ENCODE data around the gene INSIG2.

INSIG2 gene

GRCh38 chr2:118095610-118096009 is 7.3 kb downstream of the INSIG2 start:
- Histone ChIP-seq H3K9ac (ENCODE audit: low read length) (no peak overlapping the region), H3K4me1 (ENCODE audit: insufficient read depth, low read length, severe bottlenecking) (peaks cover 2% of the 10 kb centered on the region), H3K27ac (ENCODE audit: low read depth, low read length, poor library complexity, severe bottlenecking) (no peak overlapping the region), H4K20me1 (ENCODE audit: insufficient read depth, low read length) (no peaks in the 10 kb centered on the region), H3F3A (ENCODE audit: insufficient read depth, low read length) (no peaks in the 10 kb centered on the region), H3K4me3 (ENCODE audit: low read depth, low read length, poor library complexity, severe bottlenecking) (no peak overlapping the region), H3K9me2 (ENCODE audit: low read depth, low read length) (no peaks in the 10 kb centered on the region), H2AFZ (ENCODE audit: low read length) (no peak overlapping the region), H3K36me3 (ENCODE audit: insufficient read depth, low read length) (peaks cover 7% of the 10 kb centered on the region; the same call in 1 of the 2 replicates), H3K4me2 (ENCODE audit: low read length) (no peak overlapping the region), H3K27me3 (ENCODE audit: insufficient read depth, low read length) (no peaks in the 10 kb centered on the region), H3K79me2 (ENCODE audit: insufficient read depth, low read length) (peaks cover 13% of the 10 kb centered on the region; the same call in 1 of the 2 replicates), H3K9me3 (ENCODE audit: low read length) (no peaks in the 10 kb centered on the region)
- TF ChIP-seq EZH2 (IDR thresholded peaks at IDR 0.05; ENCODE audit: borderline replicate concordance, low read length): no peak
- TF ChIP-seq, protein P1, sequence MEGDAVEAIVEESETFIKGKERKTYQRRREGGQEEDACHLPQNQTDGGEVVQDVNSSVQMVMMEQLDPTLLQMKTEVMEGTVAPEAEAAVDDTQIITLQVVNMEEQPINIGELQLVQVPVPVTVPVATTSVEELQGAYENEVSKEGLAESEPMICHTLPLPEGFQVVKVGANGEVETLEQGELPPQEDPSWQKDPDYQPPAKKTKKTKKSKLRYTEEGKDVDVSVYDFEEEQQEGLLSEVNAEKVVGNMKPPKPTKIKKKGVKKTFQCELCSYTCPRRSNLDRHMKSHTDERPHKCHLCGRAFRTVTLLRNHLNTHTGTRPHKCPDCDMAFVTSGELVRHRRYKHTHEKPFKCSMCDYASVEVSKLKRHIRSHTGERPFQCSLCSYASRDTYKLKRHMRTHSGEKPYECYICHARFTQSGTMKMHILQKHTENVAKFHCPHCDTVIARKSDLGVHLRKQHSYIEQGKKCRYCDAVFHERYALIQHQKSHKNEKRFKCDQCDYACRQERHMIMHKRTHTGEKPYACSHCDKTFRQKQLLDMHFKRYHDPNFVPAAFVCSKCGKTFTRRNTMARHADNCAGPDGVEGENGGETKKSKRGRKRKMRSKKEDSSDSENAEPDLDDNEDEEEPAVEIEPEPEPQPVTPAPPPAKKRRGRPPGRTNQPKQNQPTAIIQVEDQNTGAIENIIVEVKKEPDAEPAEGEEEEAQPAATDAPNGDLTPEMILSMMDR (IDR thresholded peaks at IDR 0.05; ENCODE audit: low read length): no peak

- Histone ChIP-seq H3K9ac (ENCODE audit: low read length) (no peak overlapping the region), H3K79me2 (ENCODE audit: insufficient read depth, low read length) (peaks cover 11% of the 10 kb centered on the region; the same call in 1 of the 2 replicates), H3F3A (ENCODE audit: insufficient read depth, low read length) (no peaks in the 10 kb centered on the region), H3K27ac (ENCODE audit: low read depth, low read length, poor library complexity, severe bottlenecking) (no peak overlapping the region), H2AFZ (ENCODE audit: low read length) (no peak overlapping the region), H3K9me3 (ENCODE audit: low read length) (no peaks in the 10 kb centered on the region), H3K36me3 (ENCODE audit: insufficient read depth, low read length) (peaks cover 10% of the 10 kb centered on the region; the same call in 1 of the 2 replicates), H3K4me1 (ENCODE audit: insufficient read depth, low read length, severe bottlenecking) (no peaks in the 10 kb centered on the region), H4K20me1 (ENCODE audit: insufficient read depth, low read length) (no peaks in the 10 kb centered on the region), H3K4me2 (ENCODE audit: low read length) (no peak overlapping the region), H3K9me2 (ENCODE audit: low read depth, low read length) (no peaks in the 10 kb centered on the region), H3K27me3 (ENCODE audit: insufficient read depth, low read length) (no peaks in the 10 kb centered on the region), H3K4me3 (ENCODE audit: low read depth, low read length, poor library complexity, severe bottlenecking) (no peak overlapping the region)
- TF ChIP-seq EZH2 (IDR thresholded peaks at IDR 0.05; ENCODE audit: borderline replicate concordance, low read length): no peak
- TF ChIP-seq, protein P1 (IDR thresholded peaks at IDR 0.05; ENCODE audit: low read length): no peak
Observed at GRCh38 chr2:118097657-118098056, 9.4 kb downstream of the INSIG2 start.

- TF ChIP-seq, protein P1 (IDR thresholded peaks at IDR 0.05; ENCODE audit: low read length): no peak
- no peak for TF ChIP-seq EZH2 (IDR thresholded peaks at IDR 0.05; ENCODE audit: borderline replicate concordance, low read length)
- peaks cover 11% of the 10 kb centered on the region; the same call in 1 of the 2 replicates for H3K79me2 ChIP-seq (ENCODE audit: insufficient read depth, low read length)
- H3K9me2 ChIP-seq (ENCODE audit: low read depth, low read length): no peaks in the 10 kb centered on the region
- no peaks in the 10 kb centered on the region for H3K9me3 ChIP-seq (ENCODE audit: low read length)
- no peaks in the 10 kb centered on the region for H3K4me1 ChIP-seq (ENCODE audit: insufficient read depth, low read length, severe bottlenecking)
- no peaks in the 10 kb centered on the region for H4K20me1 ChIP-seq (ENCODE audit: insufficient read depth, low read length)
- H3K9ac ChIP-seq (ENCODE audit: low read length): no peak overlapping the region
- no peak overlapping the region for H3K4me2 ChIP-seq (ENCODE audit: low read length)
- H2AFZ ChIP-seq (ENCODE audit: low read length): no peak overlapping the region
- no peaks in the 10 kb centered on the region for H3K27me3 ChIP-seq (ENCODE audit: insufficient read depth, low read length)
- no peak overlapping the region for H3K27ac ChIP-seq (ENCODE audit: low read depth, low read length, poor library complexity, severe bottlenecking)
- peaks cover 10% of the 10 kb centered on the region; the same call in 1 of the 2 replicates for H3K36me3 ChIP-seq (ENCODE audit: insufficient read depth, low read length)
- H3K4me3 ChIP-seq (ENCODE audit: low read depth, low read length, poor library complexity, severe bottlenecking): no peak overlapping the region
- H3F3A ChIP-seq (ENCODE audit: insufficient read depth, low read length): no peaks in the 10 kb centered on the region
Observed at GRCh38 chr2:118098307-118099030, 10.2 kb downstream of the INSIG2 start.
